Psoas muscle (tissue), 8 donors: ENCODE data around the gene UBE2L3. TPM values are rescaled to one million over a fixed set of nuclear protein-coding genes. Genes with fewer than 3 reads are reported as not detected.

Experiments
- ATAC-seq, 4 donors: fragments of 200-7000 bp; cut with Tn5 transposase; one replicate each; pipeline ENCODE4 v1.9.1; 2020; ENCODE audit warnings: moderate library complexity in 3 of 4, mild to moderate bottlenecking in 2 of 4
- DNase-seq, 2 donors: peaks; one replicate each; pipeline ENCODE4 v3.0.0-alpha.2; 2020
- H3K27ac ChIP-seq: fragments of 200-600 bp; one replicate; pipeline ENCODE4 v1.8.0; 2022
- H3K27me3 ChIP-seq, 3 donors: fragments of 200-600 bp in 1 of 3; one replicate each; pipeline versions ENCODE4 v1.6.1 to v1.8.0; 2013 to 2022; ENCODE audit warnings: low read length in 2 of 3, mild to moderate bottlenecking in 2 of 3, moderate library complexity in 1 of 3; ENCODE audit not compliant: insufficient read depth in 3 of 3
- H3K36me3 ChIP-seq, 2 donors: fragments of 200-600 bp in 1 of 2; one replicate each; pipeline versions ENCODE4 v1.6.1 to v1.8.0; 2013 to 2022; ENCODE audit warnings: low read depth in 1 of 2, mild to moderate bottlenecking in 1 of 2, moderate library complexity in 1 of 2; ENCODE audit not compliant: insufficient read depth in 1 of 2
- H3K4me1 ChIP-seq: fragments of 200-600 bp; one replicate; pipeline ENCODE4 v1.8.0; 2022
- H3K4me3 ChIP-seq: fragments of 200-600 bp; one replicate; pipeline ENCODE4 v1.8.0; 2022; ENCODE audit warnings: mild to moderate bottlenecking
- H3K9me3 ChIP-seq: fragments of 200-600 bp; one replicate; pipeline ENCODE4 v1.8.0; 2022
- WGBS, 3 donors: extraction: QIAGEN DNeasy Blood & Tissue Kit; methylation state at CpG; one replicate each; pipeline versions ENCODE4 v1.1.6 to v1.1.7; 2013; 5-methylcytosine and 5-hydroxymethylcytosine counted together
- intact Hi-C, 2 donors: fragments of 100-400 bp; cut with DNase I; formaldehyde crosslinking; loops; one replicate each; pipeline versions ENCODE4 v1.11.0 to v1.14.2; 2022
- polyA plus RNA-seq, 3 donors: library from polyadenylated mRNA; stranded (reverse); fragments of 200-250 nt; gene quantifications; one replicate each; pipeline ENCODE4 v1.2.3, GENCODE V29; 2013
- total RNA-seq, 4 donors: library from RNA; stranded (reverse); fragmentation: NEBNext Ultra II Directional in 2 of 4; extraction: Animal tissue kit (Norgen Biotek cat#: 25700) in 2 of 4; gene quantifications; one replicate each; pipeline versions ENCODE4 v1.2.1 to v1.2.4, GENCODE V29; 2021 to 2023
- TF ChIP-seq, protein P1 (sequence below): fragments of 200-600 bp; IDR thresholded peaks from one replicate; pipeline ENCODE4 v1.8.0; 2022; ENCODE audit warnings: antibody characterized with exemption
- donor health status: healthy with polysubstance abuse.
- donor health status: DM: no; HTN: no; CAD: no; lungs with moderate emphysema.
- donor health status: Bipolar disorder and iron deficiency.
- donor health status: healthy.
- donor health status: DM: yes; HTN: yes; CAD: no.
- donor health status: DM: no; HTN: no; CAD: no.
- donor health status: DM: no; HTN: no; CAD: no.
- donor health status: DM: yes; HTN: yes; CAD: no.

Gene UBE2L3
- total and polyA plus RNA-seq, 7 donors, result 44.9 to 144 (median 56.7) TPM

DNA sequence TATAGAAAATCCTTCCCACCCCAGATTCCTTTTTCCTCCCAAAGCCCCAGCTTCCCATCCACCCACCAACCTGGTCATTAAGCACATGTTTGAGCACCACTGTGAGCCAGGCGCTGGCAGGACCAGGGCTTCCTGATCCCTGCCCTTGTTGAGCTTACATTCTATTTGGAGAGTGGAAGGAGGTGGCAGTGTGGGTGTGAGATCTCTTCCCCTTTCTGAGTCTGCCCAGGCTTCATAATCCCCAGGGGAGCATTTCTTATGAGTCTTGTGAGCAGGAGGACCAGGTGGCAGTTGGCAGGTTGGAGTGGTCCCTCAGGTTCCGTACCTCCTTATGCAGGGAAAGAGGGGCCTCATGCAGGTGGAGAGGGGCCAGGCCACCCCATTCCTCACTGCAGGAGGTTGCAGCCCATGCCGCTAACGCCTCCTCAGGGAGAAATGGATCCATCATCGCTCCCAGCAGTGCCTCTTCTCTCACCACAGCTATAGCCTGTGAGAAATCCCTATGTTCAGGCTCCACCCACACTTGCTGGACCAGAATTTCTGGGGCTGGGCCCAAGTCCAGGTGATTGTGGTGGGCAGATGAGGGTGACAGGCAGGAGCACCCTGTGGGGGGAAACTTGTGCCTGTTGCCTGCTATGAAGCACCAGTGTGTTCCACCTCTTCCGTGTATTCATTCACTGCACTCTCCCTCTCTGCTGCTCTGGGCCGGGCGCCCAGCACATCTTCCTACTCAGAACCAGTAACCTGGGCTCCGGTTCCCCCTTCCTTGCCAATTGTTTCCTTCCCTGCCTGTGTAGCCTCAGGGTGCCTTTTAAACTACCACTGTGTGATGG is 23.5 kb downstream of the UBE2L3 start:
- ATAC-seq (peak in 1 of 4 donors; percentile 2), DNase-seq (no peak)
- TF ChIP-seq, protein P1, sequence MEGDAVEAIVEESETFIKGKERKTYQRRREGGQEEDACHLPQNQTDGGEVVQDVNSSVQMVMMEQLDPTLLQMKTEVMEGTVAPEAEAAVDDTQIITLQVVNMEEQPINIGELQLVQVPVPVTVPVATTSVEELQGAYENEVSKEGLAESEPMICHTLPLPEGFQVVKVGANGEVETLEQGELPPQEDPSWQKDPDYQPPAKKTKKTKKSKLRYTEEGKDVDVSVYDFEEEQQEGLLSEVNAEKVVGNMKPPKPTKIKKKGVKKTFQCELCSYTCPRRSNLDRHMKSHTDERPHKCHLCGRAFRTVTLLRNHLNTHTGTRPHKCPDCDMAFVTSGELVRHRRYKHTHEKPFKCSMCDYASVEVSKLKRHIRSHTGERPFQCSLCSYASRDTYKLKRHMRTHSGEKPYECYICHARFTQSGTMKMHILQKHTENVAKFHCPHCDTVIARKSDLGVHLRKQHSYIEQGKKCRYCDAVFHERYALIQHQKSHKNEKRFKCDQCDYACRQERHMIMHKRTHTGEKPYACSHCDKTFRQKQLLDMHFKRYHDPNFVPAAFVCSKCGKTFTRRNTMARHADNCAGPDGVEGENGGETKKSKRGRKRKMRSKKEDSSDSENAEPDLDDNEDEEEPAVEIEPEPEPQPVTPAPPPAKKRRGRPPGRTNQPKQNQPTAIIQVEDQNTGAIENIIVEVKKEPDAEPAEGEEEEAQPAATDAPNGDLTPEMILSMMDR, result no peak
- Histone ChIP-seq H3K27ac (peak overlapping the region; percentile 37), H3K4me3 (no peak overlapping the region), H3K9me3 (no peaks in the 10 kb centered on the region), H3K4me1 (peaks cover 61% of the 10 kb centered on the region), H3K36me3 (peaks cover 4 to 32% of the 10 kb centered on the region in 2 donors), H3K27me3 (no peaks in the 10 kb centered on the region)
- 75 to 82% (median 81%) methylated on average over 9 of the region's 9 CpGs for WGBS, 3 donors
- intact Hi-C loops, result loop anchor here in 1 of 2 donors (5.0 kb wide), 1 partner anchor 36 kb away; no protein-coding TSS in a partner anchor

DNA sequence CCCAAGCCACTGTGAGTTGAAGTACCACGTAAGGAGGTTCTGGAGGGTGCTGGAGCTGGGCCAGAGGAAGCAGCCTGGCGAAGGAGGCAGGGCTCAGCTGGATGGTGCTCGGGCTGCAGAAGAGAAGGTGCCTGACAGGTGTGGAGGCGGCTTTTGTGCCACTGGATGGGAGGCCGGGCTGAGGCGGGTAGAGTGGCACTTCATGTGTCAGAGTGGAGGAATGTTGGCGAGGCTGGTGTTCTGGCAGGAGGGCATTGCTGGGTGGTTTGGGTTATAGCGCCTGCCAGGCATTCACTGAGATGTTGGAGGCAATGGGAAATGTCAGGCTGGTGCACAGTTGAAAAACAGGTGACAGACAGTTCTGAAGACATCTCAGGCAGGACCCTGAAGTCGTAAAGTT is 24.2 kb downstream of the UBE2L3 start:
- peak overlapping the region; percentile 37 for H3K27ac ChIP-seq
- H3K4me1 ChIP-seq, result peaks cover 57% of the 10 kb centered on the region
- intact Hi-C loops, result loop anchor here in 1 of 2 donors (5.0 kb wide), 1 partner anchor 36 kb away; no protein-coding TSS in a partner anchor
- peak; percentile 91 to 97 (median 95) for ATAC-seq
- no peaks in the 10 kb centered on the region for H3K9me3 ChIP-seq
- TF ChIP-seq, protein P1, result no peak
- WGBS, 3 donors, result 21 to 37% (median 26%) methylated on average over 9 of the region's 9 CpGs
- peak; percentile 51 to 85 for DNase-seq
- H3K36me3 ChIP-seq, result peaks cover 4 to 37% of the 10 kb centered on the region in 2 donors
- H3K27me3 ChIP-seq, result no peaks in the 10 kb centered on the region
- H3K4me3 ChIP-seq, result no peak overlapping the region

DNA sequence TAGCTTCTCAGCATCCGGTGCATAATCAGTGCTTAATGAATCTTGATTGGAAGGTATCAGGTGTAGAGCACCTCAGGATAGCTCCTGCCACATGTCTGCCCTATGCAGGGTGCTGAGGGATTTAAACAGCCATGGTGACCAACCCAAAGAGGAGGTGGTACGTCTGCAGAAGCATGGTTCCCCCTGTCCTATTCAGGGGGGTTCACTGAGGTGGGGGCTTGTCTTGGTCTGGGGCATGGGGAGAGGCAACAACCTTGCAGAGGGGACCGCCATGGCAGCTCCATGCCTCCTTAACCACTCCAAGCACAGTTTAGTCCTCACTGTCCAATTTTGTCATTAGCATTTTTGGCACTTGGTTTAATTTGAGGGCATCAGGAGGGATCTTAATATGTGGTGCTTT is 24.9 kb downstream of the UBE2L3 start:
- H3K36me3 ChIP-seq, result peaks cover 4 to 37% of the 10 kb centered on the region in 2 donors
- TF ChIP-seq, protein P1, result no peak
- H3K9me3 ChIP-seq, result no peaks in the 10 kb centered on the region
- no peak overlapping the region for H3K4me3 ChIP-seq
- ATAC-seq (no peak), DNase-seq (no peak)
- intact Hi-C loops, result loop anchor here in 1 of 2 donors (5.0 kb wide), 1 partner anchor 35 kb away; no protein-coding TSS in a partner anchor
- H3K27me3 ChIP-seq, result no peaks in the 10 kb centered on the region
- no peak overlapping the region for H3K27ac ChIP-seq
- peaks cover 54% of the 10 kb centered on the region for H3K4me1 ChIP-seq
- WGBS, 3 donors, result 89 to 96% (median 91%) methylated on average over 3 of the region's 3 CpGs

DNA sequence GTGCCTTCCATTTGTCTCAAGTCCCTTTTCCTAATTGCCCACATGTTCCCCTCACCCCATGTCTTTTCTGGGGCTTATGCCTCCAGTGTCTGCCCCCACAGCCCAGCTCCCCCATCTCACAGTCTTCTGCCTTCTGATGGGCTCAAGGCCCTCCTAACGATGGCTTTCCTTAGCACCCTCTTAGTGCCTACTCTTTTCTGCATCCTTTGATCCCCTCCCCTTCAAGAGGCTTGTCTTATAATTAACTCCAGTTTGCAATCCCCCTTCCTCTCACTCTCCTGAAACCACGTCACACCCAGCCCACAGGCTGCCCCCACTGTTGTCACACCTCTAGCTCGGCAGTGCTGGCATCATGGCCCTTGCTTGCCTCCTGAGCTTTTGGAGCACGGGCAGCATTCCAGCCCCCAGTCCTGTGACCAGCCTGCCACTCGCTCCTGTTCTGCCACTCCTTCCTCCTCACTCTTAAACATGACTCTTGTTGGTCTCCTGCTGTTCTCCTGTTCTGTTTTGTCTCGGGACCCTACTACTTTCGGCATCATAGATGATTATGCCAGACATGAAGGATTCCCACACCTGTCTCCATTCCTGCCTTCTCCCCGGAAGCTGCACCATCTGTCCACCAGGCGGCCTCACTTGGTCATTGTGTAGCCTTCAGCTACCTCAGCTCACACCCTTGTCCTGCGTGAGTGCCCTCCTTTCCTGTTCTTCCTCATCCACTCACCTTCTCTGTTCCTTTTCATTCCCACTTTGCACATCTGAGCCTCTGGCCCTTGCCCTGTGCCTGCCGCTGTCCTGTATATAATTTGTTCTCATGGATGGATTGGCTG is 26.1 kb downstream of the UBE2L3 start:
- H3K4me1 ChIP-seq, result peaks cover 42% of the 10 kb centered on the region
- TF ChIP-seq, protein P1, result no peak
- 67 to 82% (median 72%) methylated on average over 11 of the region's 11 CpGs for WGBS, 3 donors
- no peak overlapping the region for H3K27ac ChIP-seq
- ATAC-seq (no peak), DNase-seq (no peak)
- intact Hi-C loops, result loop anchor here in 1 of 2 donors (5.0 kb wide), 1 partner anchor 34 kb away; no protein-coding TSS in a partner anchor
- no peaks in the 10 kb centered on the region for H3K27me3 ChIP-seq
- no peaks in the 10 kb centered on the region for H3K9me3 ChIP-seq
- peaks cover 4 to 37% of the 10 kb centered on the region in 2 donors for H3K36me3 ChIP-seq
- no peak overlapping the region for H3K4me3 ChIP-seq
